ENCODE data around the gene GCKR.

Gene GCKR

GRCh38 chr2:27471961-27472360 is 24.7 kb upstream of the GCKR start:
- no peak for DNase-seq (ENCODE audit: low read depth)
- TF ChIP-seq CTCF (conservative IDR thresholded peaks at IDR 0.05; ENCODE audit: low read depth, low read length): no peak
- H3K4me3 ChIP-seq (ENCODE audit: low read depth, low read length): no peak overlapping the region

- no peak for TF ChIP-seq CTCF (conservative IDR thresholded peaks at IDR 0.05; ENCODE audit: low read depth, low read length)
- DNase-seq (ENCODE audit: low read depth): no peak
- no peak overlapping the region for H3K4me3 ChIP-seq (ENCODE audit: low read depth, low read length)
These were observed 11.1 kb upstream of the GCKR start for GRCh38 chr2:27485496-27485895.

GRCh38 chr2:27489118-27489497 is 7.5 kb upstream of the GCKR start:
- peak; percentile 53 for DNase-seq (ENCODE audit: low read depth)
- H3K4me3 ChIP-seq (ENCODE audit: low read depth, low read length): peak overlapping the region; percentile 81
- TF ChIP-seq CTCF (conservative IDR thresholded peaks at IDR 0.05; ENCODE audit: low read depth, low read length): peak; percentile 44

- peak within 1 kb of the TSS; percentile 81 for H3K4me3 ChIP-seq (ENCODE audit: low read depth, low read length)
- TF ChIP-seq CTCF (conservative IDR thresholded peaks at IDR 0.05; ENCODE audit: low read depth, low read length): no peak
- peak; percentile 99 for DNase-seq (ENCODE audit: low read depth)
These were observed 6.9 kb upstream of the GCKR start, which contains the start of gene IFT172 for GRCh38 chr2:27489498-27490397. TSS of gene IFT172 (minus strand) at chr2:27489743. CDS start at chr2:27489653, 90 bp downstream.

GRCh38 chr2:27492557-27492956 is 4.1 kb upstream of the GCKR start:
- no peak for DNase-seq (ENCODE audit: low read depth)
- H3K4me3 ChIP-seq (ENCODE audit: low read depth, low read length): no peak overlapping the region
- TF ChIP-seq CTCF (conservative IDR thresholded peaks at IDR 0.05; ENCODE audit: low read depth, low read length): no peak

GRCh38 chr2:27493948-27494283 is 2.7 kb upstream of the GCKR start:
- DNase-seq (ENCODE audit: low read depth): no peak
- H3K4me3 ChIP-seq (ENCODE audit: low read depth, low read length): peak overlapping the region; percentile 70
- TF ChIP-seq CTCF (conservative IDR thresholded peaks at IDR 0.05; ENCODE audit: low read depth, low read length): no peak

All from choroid plexus epithelial cell (primary cell).